H9 (cell line): Measurements from ENCODE around the gene NSD1. TPM values are rescaled to one million over a fixed set of nuclear protein-coding genes. Genes with fewer than 3 reads are reported as not detected.

Experiments used
- DNase-seq: peaks from one replicate; pipeline ENCODE4 v3.0.0-alpha.2; 2017
- H2AFZ ChIP-seq: one replicate; pipeline ENCODE4 v1.6.1; 2013; ENCODE audit warnings: mild to moderate bottlenecking, low read length, control low read depth, moderate library complexity
- H2AK5ac ChIP-seq: 2 replicates; pipeline ENCODE4 v1.6.1; 2013; ENCODE audit warnings: low read length, control low read depth, mixed read lengths; ENCODE audit not compliant: insufficient read length
- H2BK120ac ChIP-seq: one replicate; pipeline ENCODE4 v1.6.1; 2013; ENCODE audit warnings: low read depth, mild to moderate bottlenecking, low read length, control low read depth, inconsistent platforms; ENCODE audit not compliant: poor library complexity, severe bottlenecking
- H2BK12ac ChIP-seq: 2 replicates; pipeline ENCODE4 v1.6.1; 2013; ENCODE audit warnings: low read length, control low read depth, mixed read lengths, low read depth; ENCODE audit not compliant: insufficient read length
- H2BK15ac ChIP-seq: 2 replicates; pipeline ENCODE4 v1.6.1; 2013; ENCODE audit warnings: low read depth, low read length, control low read depth
- H2BK20ac ChIP-seq: one replicate; pipeline ENCODE4 v1.6.1; 2013; ENCODE audit warnings: low read depth, mild to moderate bottlenecking, low read length, control low read depth, inconsistent platforms; ENCODE audit not compliant: poor library complexity, severe bottlenecking
- H2BK5ac ChIP-seq: 2 replicates; pipeline ENCODE4 v1.6.1; 2013; ENCODE audit warnings: low read length, control low read depth, mixed read lengths; ENCODE audit not compliant: insufficient read length
- H3K14ac ChIP-seq: 2 replicates; pipeline ENCODE4 v1.6.1; 2013; ENCODE audit warnings: low read length, control low read depth; ENCODE audit not compliant: insufficient read depth
- H3K18ac ChIP-seq: 2 replicates; pipeline ENCODE4 v1.6.1; 2013; ENCODE audit warnings: low read depth, mild to moderate bottlenecking, mixed read lengths, low read length, control low read depth; ENCODE audit not compliant: insufficient read length
- H3K23ac ChIP-seq: 2 replicates; pipeline ENCODE4 v1.6.1; 2013; ENCODE audit warnings: low read length, control low read depth, mixed read lengths, low read depth; ENCODE audit not compliant: insufficient read length
- H3K23me2 ChIP-seq: 2 replicates; pipeline ENCODE4 v1.6.1; 2013; ENCODE audit warnings: low read depth, mild to moderate bottlenecking, mixed read lengths, low read length, control low read depth; ENCODE audit not compliant: insufficient read length, poor library complexity, severe bottlenecking
- H3K27ac ChIP-seq: 2 replicates; pipeline ENCODE4 v1.5.1; 2013; ENCODE audit warnings: low read length, control low read depth, mixed read lengths, low read depth; ENCODE audit not compliant: insufficient read length
- H3K27me3 ChIP-seq: 2 replicates; pipeline ENCODE4 v1.6.1; 2013; ENCODE audit warnings: low read length, control low read depth, inconsistent platforms; ENCODE audit not compliant: insufficient read depth
- H3K4ac ChIP-seq: 2 replicates; pipeline ENCODE4 v1.6.1; 2013; ENCODE audit warnings: low read depth, mild to moderate bottlenecking, control low read depth, inconsistent platforms, low read length, moderate library complexity
- H3K4me1 ChIP-seq: 2 replicates; pipeline ENCODE4 v1.6.1; 2013; ENCODE audit warnings: low read length, control low read depth, inconsistent platforms; ENCODE audit not compliant: insufficient read depth
- H3K4me2 ChIP-seq: 2 replicates; pipeline ENCODE4 v1.6.1; 2013; ENCODE audit warnings: low read length, control low read depth, mixed read lengths; ENCODE audit not compliant: insufficient read length, insufficient read depth
- H3K56ac ChIP-seq: 2 replicates; pipeline ENCODE4 v1.6.1; 2013; ENCODE audit warnings: low read depth, mild to moderate bottlenecking, mixed read lengths, low read length, control low read depth; ENCODE audit not compliant: insufficient read length
- H3K79me1 ChIP-seq: 2 replicates; pipeline ENCODE4 v1.6.1; 2013; ENCODE audit warnings: low read depth, mild to moderate bottlenecking, moderate library complexity, low read length, control low read depth, inconsistent platforms; ENCODE audit not compliant: insufficient read depth, poor library complexity, severe bottlenecking
- H3K79me2 ChIP-seq: 2 replicates; pipeline ENCODE4 v1.6.1; 2013; ENCODE audit warnings: low read length, control low read depth, inconsistent platforms; ENCODE audit not compliant: insufficient read depth
- H3K9ac ChIP-seq: 2 replicates; pipeline ENCODE4 v1.6.1; 2013; ENCODE audit warnings: low read length, control low read depth, mixed read lengths; ENCODE audit not compliant: insufficient read length; ENCODE audit errors: extremely low read depth
- H3K9me3 ChIP-seq: one replicate; pipeline ENCODE4 v1.6.1; 2013; ENCODE audit warnings: low read depth, low read length, inconsistent platforms; ENCODE audit not compliant: control insufficient read depth
- H3T11ph ChIP-seq: one replicate; pipeline ENCODE4 v1.6.1; 2013; ENCODE audit warnings: mild to moderate bottlenecking, low read length, control low read depth, inconsistent platforms
- H4K20me1 ChIP-seq: one replicate; pipeline ENCODE4 v1.6.1; 2013; ENCODE audit not compliant: control insufficient read depth, insufficient read length, insufficient read depth
- H4K5ac ChIP-seq: 2 replicates; pipeline ENCODE4 v1.6.1; 2013; ENCODE audit warnings: low read depth, mild to moderate bottlenecking, mixed read lengths, low read length, control low read depth; ENCODE audit not compliant: insufficient read length
- H4K8ac ChIP-seq: replicated peaks from 2 replicates; pipeline ENCODE4 v1.6.1; 2013; ENCODE audit warnings: low read length, control low read depth, mixed read lengths, low read depth; ENCODE audit not compliant: insufficient read length
- H4K91ac ChIP-seq: 2 replicates; pipeline ENCODE4 v1.6.1; 2013; ENCODE audit warnings: low read depth, mild to moderate bottlenecking, moderate library complexity, mixed read lengths, low read length, control low read depth; ENCODE audit not compliant: insufficient read length
- H3K27ac Mint-ChIP-seq, 3 experiments: 2 replicates in 2 of 3; 3 replicates in 1 of 3; pipeline ENCODE4 v1.8.0; 2020 to 2021; ENCODE audit warnings: mixed read lengths in 3 of 3, mild to moderate bottlenecking in 1 of 3, moderate library complexity in 1 of 3
- H3K27me3 Mint-ChIP-seq: 2 replicates; pipeline ENCODE4 v1.8.0; 2021; ENCODE audit warnings: low read depth, mild to moderate bottlenecking, moderate library complexity, mixed read lengths
- H3K36me3 Mint-ChIP-seq, 3 experiments: 2 replicates in 2 of 3; 3 replicates in 1 of 3; pipeline ENCODE4 v1.8.0; 2020 to 2021; ENCODE audit warnings: low read depth in 3 of 3, mixed read lengths in 3 of 3; ENCODE audit not compliant: insufficient read depth in 1 of 3
- H3K4me1 Mint-ChIP-seq, 2 experiments: 2 replicates each; pipeline ENCODE4 v1.8.0; 2020; ENCODE audit warnings: mixed read lengths in 2 of 2
- H3K4me3 Mint-ChIP-seq, 2 experiments: 2 replicates in 1 of 2; 3 replicates in 1 of 2; pipeline ENCODE4 v1.8.0; 2020 to 2021; ENCODE audit warnings: mild to moderate bottlenecking in 2 of 2, mixed read lengths in 2 of 2, moderate library complexity in 1 of 2
- H3K9me3 Mint-ChIP-seq, 2 experiments: 2 replicates in 1 of 2; 3 replicates in 1 of 2; pipeline ENCODE4 v1.8.0; 2020; ENCODE audit warnings: mild to moderate bottlenecking in 2 of 2, mixed read lengths in 2 of 2, moderate library complexity in 1 of 2
- CTCF ChIP-seq: fragments of 200-600 bp; sonication (generic); conservative IDR thresholded peaks from 3 replicates; pipeline ENCODE4 v1.8.0; 2021; ENCODE audit warnings: antibody characterized with exemption, mild to moderate bottlenecking
- WGBS: extraction: QIAGEN DNeasy Blood & Tissue Kit; methylation state at CpG from one replicate; pipeline ENCODE4 v1.1.7; 2013; ENCODE audit warnings: missing lambda C conversion rate, low lambda C conversion rate, mixed read lengths; ENCODE audit not compliant: insufficient read length; ENCODE audit errors: extremely low coverage; 5-methylcytosine and 5-hydroxymethylcytosine counted together
- total RNA-seq: library from RNA; stranded (reverse); gene quantifications from 2 replicates; pipeline ENCODE4 v1.2.1, GENCODE V29; 2021

NSD1 gene
- total RNA-seq, 1 experiment from 2014 or later, result 213 TPM

GRCh38 chr5:177198738-177199137 lies 65.2 kb downstream of the NSD1 start:
- Mint-ChIP-seq H3K27me3 (no peaks in the 10 kb centered on the region), H3K9me3 (no peaks in the 10 kb centered on the region), H3K36me3 (peaks cover 20 to 77% (median 72%) of the 10 kb centered on the region in 3 experiments; a peak in 6 of 7 replicates), H3K27ac (0 out of 7 replicates have a peak overlapping the region, but pooled peaks of 1 of the 3 experiments have one; percentile 30), H3K4me1 (no peaks in the 10 kb centered on the region), H3K4me3 (no peak overlapping the region)
- H2BK15ac ChIP-seq, result no peak overlapping the region
- no peak overlapping the region for H4K91ac ChIP-seq
- no peak for TF ChIP-seq CTCF
- H3K9ac ChIP-seq, result no peak overlapping the region
- H2BK120ac ChIP-seq, result no peak overlapping the region
- no peak overlapping the region for H3K23ac ChIP-seq
- no peak overlapping the region for H3K18ac ChIP-seq
- H3K27me3 ChIP-seq, result no peaks in the 10 kb centered on the region
- H2AFZ ChIP-seq, result no peak overlapping the region
- peaks cover 2% of the 10 kb centered on the region; the same call in 1 of the 2 replicates for H3K79me2 ChIP-seq
- H3K27ac ChIP-seq, result no peak overlapping the region
- H3K9me3 ChIP-seq, result no peaks in the 10 kb centered on the region
- no peak overlapping the region for H3T11ph ChIP-seq
- H3K56ac ChIP-seq, result no peak overlapping the region
- H3K23me2 ChIP-seq, result no peaks in the 10 kb centered on the region
- H4K5ac ChIP-seq, result no peak overlapping the region
- no peak overlapping the region for H2AK5ac ChIP-seq
- no peak for DNase-seq
- H2BK12ac ChIP-seq, result no peak overlapping the region
- no peak overlapping the region for H2BK5ac ChIP-seq
- H4K8ac ChIP-seq, result no peak overlapping the region
- no peaks in the 10 kb centered on the region for H4K20me1 ChIP-seq
- no peak overlapping the region for H3K14ac ChIP-seq
- H3K4ac ChIP-seq, result no peak overlapping the region
- no peak overlapping the region for H3K4me2 ChIP-seq
- no peak overlapping the region for H2BK20ac ChIP-seq
- H3K4me1 ChIP-seq, result no peaks in the 10 kb centered on the region
- peaks cover 4% of the 10 kb centered on the region for H3K79me1 ChIP-seq
- no CpG with 5 or more reads among the region's 5 CpGs for WGBS
